Sigmoid colon (tissue), 4 donors: ENCODE results near the gene STK32A.

Experiments
- POLR2A ChIP-seq, 2 donors: fragments of 450-650 bp; IDR thresholded peaks; one replicate each; pipeline ENCODE4 v1.6.1; 2016; ENCODE audit warnings: antibody characterized with exemption in 2 of 2, mild to moderate bottlenecking in 2 of 2, moderate library complexity in 2 of 2
- POLR2AphosphoS5 ChIP-seq, 4 donors: sonication (generic); formaldehyde crosslinking; IDR thresholded peaks; one replicate each; pipeline ENCODE4 v1.6.1; 2017; ENCODE audit warnings: antibody characterized with exemption in 4 of 4
- TF ChIP-seq, protein P1 (sequence below), 4 experiments: fragments of 450-650 bp in 3 of 4; fragments of 200-600 bp in 1 of 4; IDR thresholded peaks; one replicate each; pipeline ENCODE4 v1.5.1; 2016 to 2019; ENCODE audit warnings: antibody characterized with exemption in 4 of 4, mild to moderate bottlenecking in 3 of 4, moderate library complexity in 2 of 4

DNA sequence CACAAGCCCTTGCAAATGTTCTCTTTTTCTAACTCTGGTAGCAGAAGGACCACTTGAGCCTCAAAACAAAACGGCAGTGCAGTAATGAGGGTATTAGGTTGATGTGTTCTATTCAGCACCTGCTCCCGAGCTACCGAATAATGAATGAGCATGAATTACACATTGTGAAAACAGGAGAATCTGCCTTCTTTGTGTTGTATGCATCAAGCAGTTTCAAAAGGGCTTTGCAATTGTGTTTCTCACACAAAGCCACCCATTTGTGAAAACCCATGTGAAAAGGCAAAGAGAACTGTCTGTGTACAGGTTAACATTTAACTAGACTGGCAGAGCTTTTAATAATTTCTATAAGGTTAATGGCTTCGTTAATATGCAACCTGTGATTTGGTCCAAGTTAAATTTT is 97.8 kb downstream of the STK32A start:
- TF ChIP-seq, protein P1, sequence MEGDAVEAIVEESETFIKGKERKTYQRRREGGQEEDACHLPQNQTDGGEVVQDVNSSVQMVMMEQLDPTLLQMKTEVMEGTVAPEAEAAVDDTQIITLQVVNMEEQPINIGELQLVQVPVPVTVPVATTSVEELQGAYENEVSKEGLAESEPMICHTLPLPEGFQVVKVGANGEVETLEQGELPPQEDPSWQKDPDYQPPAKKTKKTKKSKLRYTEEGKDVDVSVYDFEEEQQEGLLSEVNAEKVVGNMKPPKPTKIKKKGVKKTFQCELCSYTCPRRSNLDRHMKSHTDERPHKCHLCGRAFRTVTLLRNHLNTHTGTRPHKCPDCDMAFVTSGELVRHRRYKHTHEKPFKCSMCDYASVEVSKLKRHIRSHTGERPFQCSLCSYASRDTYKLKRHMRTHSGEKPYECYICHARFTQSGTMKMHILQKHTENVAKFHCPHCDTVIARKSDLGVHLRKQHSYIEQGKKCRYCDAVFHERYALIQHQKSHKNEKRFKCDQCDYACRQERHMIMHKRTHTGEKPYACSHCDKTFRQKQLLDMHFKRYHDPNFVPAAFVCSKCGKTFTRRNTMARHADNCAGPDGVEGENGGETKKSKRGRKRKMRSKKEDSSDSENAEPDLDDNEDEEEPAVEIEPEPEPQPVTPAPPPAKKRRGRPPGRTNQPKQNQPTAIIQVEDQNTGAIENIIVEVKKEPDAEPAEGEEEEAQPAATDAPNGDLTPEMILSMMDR (IDR thresholded peaks at IDR 0.05): no peak
- TF ChIP-seq POLR2A (IDR thresholded peaks at IDR 0.05) (no peak), POLR2AphosphoS5 (IDR thresholded peaks at IDR 0.05) (no peak)
